ENCODE results near the gene CHRDL2. TPM values are rescaled to one million over a fixed set of nuclear protein-coding genes. Genes with fewer than 3 reads are reported as not detected.

The CHRDL2 gene
- total RNA-seq, 1 experiment from 2014 or later = not detected

DNA sequence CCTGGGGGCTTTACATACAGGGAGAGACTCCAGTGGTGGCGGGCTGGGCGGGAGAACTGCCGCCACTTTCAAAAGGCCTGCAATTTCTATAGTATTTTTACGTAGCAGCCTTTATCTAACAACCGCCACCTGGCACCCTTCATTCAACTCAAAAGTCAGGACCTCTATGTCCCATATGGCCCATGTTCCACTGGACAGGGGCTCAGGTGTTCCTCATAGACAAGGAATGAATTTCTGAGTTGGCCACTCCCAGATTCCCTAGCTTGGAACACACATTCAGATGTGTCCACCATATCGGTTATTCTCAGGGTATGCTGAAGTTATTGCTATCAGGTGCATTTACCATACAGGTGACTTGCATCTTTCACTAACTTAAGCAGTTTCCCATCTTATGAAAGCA lies 47.4 kb upstream of the CHRDL2 start (continued):
- TF ChIP-seq, protein P1, sequence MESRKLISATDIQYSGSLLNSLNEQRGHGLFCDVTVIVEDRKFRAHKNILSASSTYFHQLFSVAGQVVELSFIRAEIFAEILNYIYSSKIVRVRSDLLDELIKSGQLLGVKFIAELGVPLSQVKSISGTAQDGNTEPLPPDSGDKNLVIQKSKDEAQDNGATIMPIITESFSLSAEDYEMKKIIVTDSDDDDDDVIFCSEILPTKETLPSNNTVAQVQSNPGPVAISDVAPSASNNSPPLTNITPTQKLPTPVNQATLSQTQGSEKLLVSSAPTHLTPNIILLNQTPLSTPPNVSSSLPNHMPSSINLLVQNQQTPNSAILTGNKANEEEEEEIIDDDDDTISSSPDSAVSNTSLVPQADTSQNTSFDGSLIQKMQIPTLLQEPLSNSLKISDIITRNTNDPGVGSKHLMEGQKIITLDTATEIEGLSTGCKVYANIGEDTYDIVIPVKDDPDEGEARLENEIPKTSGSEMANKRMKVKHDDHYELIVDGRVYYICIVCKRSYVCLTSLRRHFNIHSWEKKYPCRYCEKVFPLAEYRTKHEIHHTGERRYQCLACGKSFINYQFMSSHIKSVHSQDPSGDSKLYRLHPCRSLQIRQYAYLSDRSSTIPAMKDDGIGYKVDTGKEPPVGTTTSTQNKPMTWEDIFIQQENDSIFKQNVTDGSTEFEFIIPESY (IDR thresholded peaks at IDR 0.05; ENCODE audit: extremely low read depth, insufficient replicate concordance, low read length) = no peak
- no peak for TF ChIP-seq EZH2phosphoT487 (IDR thresholded peaks at IDR 0.05; ENCODE audit: borderline replicate concordance)

DNA sequence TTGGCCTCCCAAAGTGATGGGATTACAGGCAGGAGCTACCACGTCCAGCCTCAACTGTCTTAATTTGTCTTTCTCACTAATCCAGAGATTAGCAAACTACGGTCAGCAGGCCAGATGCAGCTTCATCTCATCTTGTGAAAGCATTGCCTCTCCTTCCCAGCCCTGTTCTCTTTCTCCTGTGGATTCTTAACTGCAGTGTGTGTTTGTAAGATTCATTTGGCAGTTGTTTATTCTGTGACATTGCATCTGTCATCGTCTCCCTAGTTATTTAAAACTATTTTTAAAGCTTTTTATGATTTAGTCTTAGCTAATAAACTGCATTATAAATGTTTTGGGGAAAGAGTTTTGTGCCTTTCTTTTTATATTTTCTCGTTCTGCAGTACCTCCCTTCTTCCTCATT lies 46.7 kb upstream of the CHRDL2 start:
- no peak overlapping the region for H3K27ac ChIP-seq (ENCODE audit: low read depth, low read length)
- H3K4me2 ChIP-seq (ENCODE audit: low read length) = no peak overlapping the region
- DNase-seq (ENCODE audit: low read depth, low spot score) = no peak
- ChIA-PET POLR2A (no interaction called here), RAD21 (ENCODE audit: low non-redundant PET in 1 of 2, low total read pairs in 2 of 2, uncharacterized antibody in 2 of 2, unreplicated experiment in 2 of 2) (no interaction called here), CTCF (no interaction called here)
- BruUV-seq (replicated peaks) = no TSS peak
- H3K79me2 ChIP-seq (ENCODE audit: insufficient read depth, low read length) = peaks cover 66% of the 10 kb centered on the region
- peaks cover 8% of the 10 kb centered on the region; the same call in 1 of the 2 replicates for H4K20me1 ChIP-seq (ENCODE audit: insufficient read depth)
- H3K9ac ChIP-seq (ENCODE audit: low read length) = no peak overlapping the region
- no peaks in the 10 kb centered on the region for H3K27me3 ChIP-seq (ENCODE audit: insufficient read depth, low read length)
- no peak overlapping the region for H3K4me3 ChIP-seq (replicated peaks in 1 of 2; ENCODE audit: low read depth in 1 of 2, low read length in 2 of 2)
- no peaks in the 10 kb centered on the region for H3K9me2 ChIP-seq (ENCODE audit: insufficient read depth)
- H2AFZ ChIP-seq (ENCODE audit: low read depth, low read length, poor library complexity, severe bottlenecking) = no peak overlapping the region
- intact Hi-C loops (cut with micrococcal nuclease) = no loop called here
- no peak for ATAC-seq
- peaks cover 0 to 2% of the 10 kb centered on the region in 2 experiments; a peak in 1 of 4 replicates for H3K4me1 ChIP-seq (ENCODE audit: control insufficient read depth in 1 of 2, insufficient read depth in 2 of 2, low read length in 2 of 2)
- no peaks in the 10 kb centered on the region for H3K36me3 ChIP-seq (ENCODE audit: control insufficient read depth in 1 of 2, insufficient read depth in 2 of 2, low read length in 2 of 2)
- H3K9me3 ChIP-seq (ENCODE audit: control insufficient read depth in 1 of 2, insufficient read depth in 1 of 2, low read depth in 1 of 2, low read length in 2 of 2) = no peaks in the 10 kb centered on the region
- TF ChIP-seq EZH2 (IDR thresholded peaks at IDR 0.05) (no peak), FOSL1 (IDR thresholded peaks at IDR 0.05; ENCODE audit: low read depth) (no peak), POLR2A (IDR thresholded peaks at IDR 0.05; ENCODE audit: borderline replicate concordance, extremely low read depth, insufficient read depth, insufficient read length) (no peak), SRF (IDR thresholded peaks at IDR 0.05; ENCODE audit: low read depth) (no peak), EGR1 (IDR thresholded peaks at IDR 0.05; ENCODE audit: low read depth) (no peak), SIN3A (IDR thresholded peaks at IDR 0.05; ENCODE audit: low read depth) (no peak), SP1 (IDR thresholded peaks at IDR 0.05; ENCODE audit: low read depth) (no peak), REST (IDR thresholded peaks at IDR 0.05; ENCODE audit: low read depth) (no peak), CBX3 (IDR thresholded peaks at IDR 0.05; ENCODE audit: low read depth) (no peak)
- TF ChIP-seq, protein P2, sequence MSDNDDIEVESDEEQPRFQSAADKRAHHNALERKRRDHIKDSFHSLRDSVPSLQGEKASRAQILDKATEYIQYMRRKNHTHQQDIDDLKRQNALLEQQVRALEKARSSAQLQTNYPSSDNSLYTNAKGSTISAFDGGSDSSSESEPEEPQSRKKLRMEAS (IDR thresholded peaks at IDR 0.05) = no peak
- TF ChIP-seq, protein P1 (IDR thresholded peaks at IDR 0.05; ENCODE audit: extremely low read depth, insufficient replicate concordance, low read length) = no peak
- TF ChIP-seq, protein P3, sequence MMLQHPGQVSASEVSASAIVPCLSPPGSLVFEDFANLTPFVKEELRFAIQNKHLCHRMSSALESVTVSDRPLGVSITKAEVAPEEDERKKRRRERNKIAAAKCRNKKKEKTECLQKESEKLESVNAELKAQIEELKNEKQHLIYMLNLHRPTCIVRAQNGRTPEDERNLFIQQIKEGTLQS (IDR thresholded peaks at IDR 0.05) = no peak

All from HCT116 (cell line).